GM18519 (cell line): ENCODE data around the gene LAMA2.

Source experiments
- ATAC-seq: cut with Tn5 transposase; IDR thresholded peaks from one replicate; pipeline ENCODE4 v1.9.1; 2021; ENCODE audit warnings: mild to moderate bottlenecking, moderate library complexity; ENCODE audit not compliant: unreplicated experiment, low FRiP score

The LAMA2 gene

GRCh38 chr6:129411092-129411491, 528.2 kb downstream of the LAMA2 start:
- ATAC-seq = no peak

- no peak for ATAC-seq
Observed at GRCh38 chr6:129416337-129416990, 533.5 kb downstream of the LAMA2 start.

- no peak for ATAC-seq
Observed at GRCh38 chr6:129417416-129418086, 534.6 kb downstream of the LAMA2 start.

- ATAC-seq = no peak
Observed at GRCh38 chr6:129419324-129419723, 536.4 kb downstream of the LAMA2 start.

GRCh38 chr6:129426343-129426742, 543.4 kb downstream of the LAMA2 start:
- no peak for ATAC-seq

GRCh38 chr6:129429956-129430355, 547.0 kb downstream of the LAMA2 start:
- ATAC-seq = no peak

- ATAC-seq = no peak
Observed at GRCh38 chr6:129432738-129433137, 549.8 kb downstream of the LAMA2 start.

- ATAC-seq = no peak
Observed at GRCh38 chr6:129434091-129434490, 551.2 kb downstream of the LAMA2 start.

GRCh38 chr6:129440691-129441090, 557.8 kb downstream of the LAMA2 start:
- ATAC-seq = no peak

GRCh38 chr6:129444683-129445082, 561.7 kb downstream of the LAMA2 start:
- no peak for ATAC-seq

- ATAC-seq = no peak
Observed at GRCh38 chr6:129446272-129447197, 563.6 kb downstream of the LAMA2 start.

- no peak for ATAC-seq
Observed at GRCh38 chr6:129447198-129447565, 564.2 kb downstream of the LAMA2 start.

GRCh38 chr6:129448965-129449364, 566.0 kb downstream of the LAMA2 start:
- ATAC-seq = peak; percentile 100

- ATAC-seq = no peak
Observed at GRCh38 chr6:129451187-129451586, 568.2 kb downstream of the LAMA2 start.

GRCh38 chr6:129453073-129453472, 570.1 kb downstream of the LAMA2 start:
- ATAC-seq = no peak

GRCh38 chr6:129454488-129454887, 571.5 kb downstream of the LAMA2 start:
- ATAC-seq = no peak

- no peak for ATAC-seq
Observed at GRCh38 chr6:129455126-129455769, 572.3 kb downstream of the LAMA2 start.

- no peak for ATAC-seq
Observed at GRCh38 chr6:129460221-129460620, 577.3 kb downstream of the LAMA2 start.

- ATAC-seq = no peak
Observed at GRCh38 chr6:129469070-129469662, 586.2 kb downstream of the LAMA2 start.

- no peak for ATAC-seq
Observed at GRCh38 chr6:129472239-129472638, 589.3 kb downstream of the LAMA2 start.
